Trophoblast cell (in vitro differentiated cells and primary cell): ENCODE data around the gene CBX4.

ENCODE experiments used
- DNase-seq, 2 donors: peaks; one replicate each; pipeline ENCODE4 v3.0.0-alpha.2; 2016
- H2AFZ ChIP-seq: 2 replicates; pipeline ENCODE4 v1.6.1; 2013; ENCODE audit warnings: low read length, moderate library complexity, mild to moderate bottlenecking; ENCODE audit not compliant: insufficient read depth, poor library complexity
- H2AK5ac ChIP-seq: 2 replicates; pipeline ENCODE4 v1.6.1; 2013; ENCODE audit warnings: mild to moderate bottlenecking, low read length
- H2BK120ac ChIP-seq: 2 replicates; pipeline ENCODE4 v1.6.1; 2013; ENCODE audit warnings: low read length, mild to moderate bottlenecking, moderate library complexity; ENCODE audit not compliant: insufficient read depth, poor library complexity
- H2BK12ac ChIP-seq: 2 replicates; pipeline ENCODE4 v1.6.1; 2013; ENCODE audit warnings: mild to moderate bottlenecking, low read length, moderate library complexity
- H2BK5ac ChIP-seq: 2 replicates; pipeline ENCODE4 v1.6.1; 2013; ENCODE audit warnings: low read length, low read depth, moderate library complexity, mild to moderate bottlenecking; ENCODE audit not compliant: poor library complexity
- H3K14ac ChIP-seq: 2 replicates; pipeline ENCODE4 v1.6.1; 2013; ENCODE audit warnings: mild to moderate bottlenecking, low read length
- H3K18ac ChIP-seq: 2 replicates; pipeline ENCODE4 v1.6.1; 2013; ENCODE audit warnings: mild to moderate bottlenecking, low read length
- H3K23ac ChIP-seq: 2 replicates; pipeline ENCODE4 v1.6.1; 2013; ENCODE audit warnings: low read length
- H3K27ac ChIP-seq: 2 replicates; pipeline ENCODE4 v1.5.1; 2013; ENCODE audit warnings: low read depth, mild to moderate bottlenecking, inconsistent platforms, low read length, moderate library complexity
- H3K27me3 ChIP-seq: 2 replicates; pipeline ENCODE4 v1.6.1; 2013; ENCODE audit warnings: inconsistent platforms, mild to moderate bottlenecking, low read length, moderate library complexity; ENCODE audit not compliant: insufficient read depth
- H3K36me3 ChIP-seq, 2 experiments: 1 replicate in 1 of 2; 2 replicates in 1 of 2; pipeline ENCODE4 v1.6.1; 2013; ENCODE audit warnings: low read length in 2 of 2, mild to moderate bottlenecking in 2 of 2, moderate library complexity in 1 of 2; ENCODE audit not compliant: insufficient read depth in 2 of 2, control insufficient read depth in 1 of 2
- H3K4ac ChIP-seq: 2 replicates; pipeline ENCODE4 v1.6.1; 2013; ENCODE audit warnings: low read depth, mild to moderate bottlenecking, low read length, moderate library complexity
- H3K4me1 ChIP-seq, 2 experiments: 1 replicate in 1 of 2; 2 replicates in 1 of 2; pipeline ENCODE4 v1.6.1; 2013; ENCODE audit warnings: low read length in 2 of 2, mild to moderate bottlenecking in 2 of 2, moderate library complexity in 1 of 2; ENCODE audit not compliant: insufficient read depth in 2 of 2, control insufficient read depth in 1 of 2
- H3K4me2 ChIP-seq: 2 replicates; pipeline ENCODE4 v1.6.1; 2013; ENCODE audit warnings: inconsistent platforms, mild to moderate bottlenecking, low read length, moderate library complexity
- H3K4me3 ChIP-seq: 2 replicates; pipeline ENCODE4 v1.5.1; 2013; ENCODE audit warnings: mild to moderate bottlenecking, low read depth, low read length, inconsistent platforms
- H3K79me1 ChIP-seq: one replicate; pipeline ENCODE4 v1.6.1; 2013; ENCODE audit warnings: low read length
- H3K79me2 ChIP-seq: 2 replicates; pipeline ENCODE4 v1.6.1; 2013; ENCODE audit warnings: low read length, mild to moderate bottlenecking; ENCODE audit not compliant: control insufficient read depth, insufficient read depth, poor library complexity
- H3K9ac ChIP-seq: 2 replicates; pipeline ENCODE4 v1.6.1; 2013; ENCODE audit warnings: mild to moderate bottlenecking, low read length
- H3K9me3 ChIP-seq: 2 replicates; pipeline ENCODE4 v1.6.1; 2013; ENCODE audit warnings: low read depth, mild to moderate bottlenecking, control low read depth, inconsistent platforms, low read length; ENCODE audit not compliant: insufficient read depth
- H4K12ac ChIP-seq: 2 replicates; pipeline ENCODE4 v1.6.1; 2013; ENCODE audit warnings: low read depth, mild to moderate bottlenecking, low read length, moderate library complexity
- H4K8ac ChIP-seq: 2 replicates; pipeline ENCODE4 v1.6.1; 2013; ENCODE audit warnings: low read depth, mild to moderate bottlenecking, low read length, moderate library complexity
- H4K91ac ChIP-seq: one replicate; pipeline ENCODE4 v1.6.1; 2013; ENCODE audit warnings: low read depth, mild to moderate bottlenecking, low read length, moderate library complexity
- WGBS: extraction: QIAGEN DNeasy Blood & Tissue Kit; methylation state at CpG from one replicate; pipeline ENCODE4 v1.1.7; 2013; ENCODE audit warnings: missing lambda C conversion rate; ENCODE audit not compliant: insufficient read length, insufficient coverage; ENCODE audit errors: extremely low coverage; 5-methylcytosine and 5-hydroxymethylcytosine counted together

CBX4 gene

DNA sequence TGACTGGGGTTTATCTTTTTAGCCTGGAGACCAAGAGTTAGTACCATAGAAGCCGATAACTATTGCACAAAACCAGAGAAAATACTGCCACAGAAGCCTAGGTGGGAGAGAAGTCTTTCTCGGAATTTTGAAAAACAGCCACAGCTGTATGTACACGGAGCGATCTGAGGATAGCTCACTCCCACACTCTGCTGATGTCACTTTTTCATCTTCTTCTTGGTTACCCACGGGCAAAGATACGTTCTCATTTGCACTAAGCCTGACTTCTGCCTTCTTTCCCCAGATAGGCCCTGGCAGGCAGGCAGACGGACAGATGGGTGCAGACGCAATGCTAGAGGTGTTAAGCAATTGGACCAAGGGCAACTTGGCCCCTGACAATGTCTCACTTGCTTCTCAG, 9.1 kb upstream of the CBX4 start:
- no peak overlapping the region for H4K91ac ChIP-seq
- H3K23ac ChIP-seq: no peak overlapping the region
- H2AK5ac ChIP-seq: no peak overlapping the region
- H2BK120ac ChIP-seq: no peak overlapping the region
- no peak overlapping the region for H3K9ac ChIP-seq
- no peak overlapping the region for H3K18ac ChIP-seq
- peaks cover 2% of the 10 kb centered on the region for H3K79me2 ChIP-seq
- no peak for DNase-seq
- no peak overlapping the region for H2BK5ac ChIP-seq
- H3K27ac ChIP-seq: no peak overlapping the region
- no peak overlapping the region for H3K4me2 ChIP-seq
- peaks cover 8% of the 10 kb centered on the region in 2 experiments for H3K4me1 ChIP-seq
- H3K9me3 ChIP-seq: peaks cover 5% of the 10 kb centered on the region
- no peak overlapping the region for H2AFZ ChIP-seq
- H2BK12ac ChIP-seq: no peak overlapping the region
- H3K27me3 ChIP-seq: peaks cover 20% of the 10 kb centered on the region
- no peak overlapping the region for H4K8ac ChIP-seq
- H3K79me1 ChIP-seq: peaks cover 2% of the 10 kb centered on the region
- H3K36me3 ChIP-seq: no peaks in the 10 kb centered on the region
- H3K14ac ChIP-seq: no peak overlapping the region
- no peak overlapping the region for H3K4ac ChIP-seq
- no peak overlapping the region for H3K4me3 ChIP-seq
- H4K12ac ChIP-seq: no peak overlapping the region
- WGBS: no CpG with 5 or more reads among the region's 8 CpGs

DNA sequence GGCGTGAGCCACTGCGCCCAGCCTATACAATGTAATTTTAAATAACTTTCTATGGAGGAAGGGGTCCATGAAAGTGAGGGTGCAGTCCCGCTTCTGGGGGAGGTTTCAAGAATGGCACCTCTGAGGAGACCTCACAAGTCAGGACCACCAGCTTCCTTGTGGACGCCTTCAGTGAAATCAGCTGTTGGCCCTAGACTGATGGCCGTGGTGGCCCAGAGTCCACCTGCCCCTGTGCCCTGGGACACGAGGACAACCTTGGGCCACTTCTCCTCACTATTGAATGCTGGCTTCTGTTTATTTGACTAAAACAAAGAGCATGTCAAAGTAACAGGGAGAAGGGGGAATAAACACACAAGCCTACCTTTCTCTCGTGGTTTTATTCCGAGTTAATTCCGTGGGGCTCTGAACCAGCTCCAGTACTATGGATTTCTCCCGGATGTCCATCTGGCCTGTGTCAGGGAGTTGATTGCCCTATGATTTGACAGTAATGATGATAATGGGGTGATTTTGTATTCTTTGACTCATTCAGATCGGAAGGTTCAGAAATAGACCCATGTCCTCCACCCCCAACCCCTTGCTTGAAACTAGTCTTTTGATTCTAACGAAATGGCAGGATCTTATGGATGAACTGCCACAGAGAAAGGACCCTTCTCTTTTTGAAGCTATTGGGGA, 8.6 kb upstream of the CBX4 start:
- H3K79me2 ChIP-seq: peaks cover 2% of the 10 kb centered on the region
- no peak for DNase-seq
- no CpG with 5 or more reads among the region's 12 CpGs for WGBS

DNA sequence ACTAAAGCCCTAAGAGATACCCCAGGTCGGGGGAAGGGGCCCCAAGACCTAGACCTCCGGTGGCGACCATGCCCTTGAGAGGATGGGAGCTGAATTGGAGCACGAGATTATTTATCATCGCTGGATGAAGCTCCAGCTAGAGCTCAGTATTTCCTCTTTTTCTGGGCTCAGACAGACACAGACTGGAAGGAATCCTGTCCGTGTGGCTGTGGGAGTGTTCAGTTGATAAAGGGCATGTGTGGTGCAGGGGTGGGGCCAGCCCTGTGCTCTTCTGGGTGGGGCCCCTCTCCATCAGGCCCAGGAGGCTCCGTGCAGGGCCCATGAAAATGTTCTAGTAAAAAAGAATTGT, 6.3 kb upstream of the CBX4 start:
- H2BK12ac ChIP-seq: no peak overlapping the region
- no peak overlapping the region for H3K18ac ChIP-seq
- peaks cover 2% of the 10 kb centered on the region for H3K79me2 ChIP-seq
- no peak overlapping the region for H2BK120ac ChIP-seq
- no peak overlapping the region for H4K12ac ChIP-seq
- H2AK5ac ChIP-seq: no peak overlapping the region
- no peak overlapping the region for H2AFZ ChIP-seq
- peaks cover 9% of the 10 kb centered on the region for H3K9me3 ChIP-seq
- no peak overlapping the region for H3K27ac ChIP-seq
- H3K23ac ChIP-seq: no peak overlapping the region
- H3K79me1 ChIP-seq: peaks cover 2% of the 10 kb centered on the region
- peaks cover 48% of the 10 kb centered on the region for H3K27me3 ChIP-seq
- H3K9ac ChIP-seq: no peak overlapping the region
- no peak overlapping the region for H4K91ac ChIP-seq
- no peak overlapping the region for H2BK5ac ChIP-seq
- H3K14ac ChIP-seq: no peak overlapping the region
- no peak overlapping the region for H3K4ac ChIP-seq
- H3K36me3 ChIP-seq: no peaks in the 10 kb centered on the region
- no peak overlapping the region for H3K4me3 ChIP-seq
- H3K4me2 ChIP-seq: no peak overlapping the region
- WGBS: no CpG with 5 or more reads among the region's 7 CpGs
- H3K4me1 ChIP-seq: peaks cover 15 to 17% of the 10 kb centered on the region in 2 experiments
- peak in 1 of 2 donors; percentile 34 for DNase-seq
- no peak overlapping the region for H4K8ac ChIP-seq

More for the DNA sequence above, 8.6 kb upstream of the CBX4 start:
- Histone ChIP-seq H3K23ac (no peak overlapping the region), H3K14ac (no peak overlapping the region), H3K27ac (no peak overlapping the region), H4K91ac (no peak overlapping the region), H3K9me3 (peaks cover 5% of the 10 kb centered on the region), H3K18ac (no peak overlapping the region), H3K27me3 (peaks cover 26% of the 10 kb centered on the region), H2BK5ac (no peak overlapping the region), H3K4me1 (peaks cover 8% of the 10 kb centered on the region in 2 experiments), H3K36me3 (no peaks in the 10 kb centered on the region), H3K4ac (no peak overlapping the region), H4K8ac (no peak overlapping the region), H2AFZ (no peak overlapping the region), H3K79me1 (peaks cover 2% of the 10 kb centered on the region), H3K4me2 (no peak overlapping the region), H2AK5ac (no peak overlapping the region), H2BK12ac (no peak overlapping the region), H3K9ac (no peak overlapping the region), H4K12ac (no peak overlapping the region), H2BK120ac (no peak overlapping the region), H3K4me3 (no peak overlapping the region)

DNA sequence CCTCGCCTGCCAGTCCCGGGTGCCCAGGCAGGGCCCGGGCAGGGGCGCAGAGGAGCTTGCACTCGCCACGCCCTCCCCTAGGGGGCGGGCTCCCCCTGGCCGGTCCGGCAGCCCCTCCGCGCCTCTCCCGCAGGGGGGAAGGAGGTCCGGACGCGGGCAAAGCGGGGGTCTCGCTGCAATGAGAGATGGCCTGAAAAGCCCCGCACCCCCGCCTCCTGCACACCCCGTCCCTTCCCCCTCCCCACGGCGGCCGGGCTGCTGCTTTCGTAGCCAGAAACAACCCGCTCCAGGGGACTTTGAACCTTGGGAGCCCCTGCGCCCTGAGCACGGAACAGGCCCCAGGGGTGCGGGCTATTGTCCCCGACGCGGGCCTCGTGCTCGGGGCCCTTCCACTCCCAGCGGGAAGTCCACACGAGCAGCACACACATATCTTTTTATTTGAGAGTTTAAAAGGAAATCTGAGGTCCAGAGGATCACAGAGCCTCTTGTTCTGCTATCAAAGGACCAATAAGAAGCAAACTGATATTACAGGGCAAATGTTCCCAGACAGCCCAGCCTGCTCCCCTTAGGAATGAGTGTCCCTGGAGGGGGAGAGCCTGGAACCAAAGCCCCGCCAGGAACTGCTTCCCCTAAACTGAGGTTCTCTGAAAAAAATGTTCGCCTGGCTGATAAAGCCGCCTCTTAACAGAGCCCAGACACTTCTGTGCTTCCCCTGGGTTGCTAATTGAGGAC, 5.8 kb upstream of the CBX4 start:
- H3K4me1 ChIP-seq: peaks cover 20 to 21% of the 10 kb centered on the region in 2 experiments
- H3K18ac ChIP-seq: no peak overlapping the region
- H2BK5ac ChIP-seq: no peak overlapping the region
- no peak overlapping the region for H3K4ac ChIP-seq
- peaks cover 2% of the 10 kb centered on the region for H3K79me2 ChIP-seq
- no CpG with 5 or more reads among the region's 38 CpGs for WGBS
- peaks cover 2% of the 10 kb centered on the region for H3K79me1 ChIP-seq
- no peak overlapping the region for H4K8ac ChIP-seq
- H4K12ac ChIP-seq: no peak overlapping the region
- peak overlapping the region; percentile 45 for H3K4me2 ChIP-seq
- peaks cover 14% of the 10 kb centered on the region for H3K9me3 ChIP-seq
- H4K91ac ChIP-seq: no peak overlapping the region
- H3K4me3 ChIP-seq: no peak overlapping the region
- no peak overlapping the region for H3K23ac ChIP-seq
- no peak overlapping the region for H2AK5ac ChIP-seq
- no peak overlapping the region for H2AFZ ChIP-seq
- peaks cover 54% of the 10 kb centered on the region for H3K27me3 ChIP-seq
- H3K14ac ChIP-seq: no peak overlapping the region
- no peak overlapping the region for H3K27ac ChIP-seq
- H2BK120ac ChIP-seq: no peak overlapping the region
- no peaks in the 10 kb centered on the region for H3K36me3 ChIP-seq
- DNase-seq: peak in 1 of 2 donors; percentile 39
- H2BK12ac ChIP-seq: no peak overlapping the region
- no peak overlapping the region for H3K9ac ChIP-seq
